PC-9 (cell line): Measurements from ENCODE around the gene HOXA4. TPM values are rescaled to one million over a fixed set of nuclear protein-coding genes. Genes with fewer than 3 reads are reported as not detected.

Experiments
- BruUV-seq: library from RNA; stranded (reverse); fragments of 400-500 nt; replicated peaks from 2 replicates; lab custom pipeline; 2021; lab: Mats Ljungman, UMichigan
- CTCF ChIA-PET: fragments of 300-600 bp; sonication (Branson Sonifier 250); formaldehyde crosslinking; loops from one replicate; lab custom pipeline; 2022; ENCODE audit warnings: antibody characterized with exemption; lab: Charles Lee
- POLR2A ChIA-PET: fragments of 300-600 bp; sonication (Branson Sonifier 250); formaldehyde crosslinking; loops from one replicate; lab custom pipeline; 2022; ENCODE audit warnings: antibody characterized with exemption; ENCODE audit not compliant: unreplicated experiment; lab: Charles Lee
- DNase-seq, 2 experiments: peaks; one replicate each; pipeline versions ENCODE4 v3.0.0 to v3.0.0-alpha.2; 2015 to 2022; ENCODE audit warnings: mixed read lengths in 1 of 2
- H2AFZ ChIP-seq: fragments of 200-600 bp; sonication (generic); 2 replicates; pipeline ENCODE4 v1.8.1; 2017; ENCODE audit warnings: antibody characterized with exemption
- H3F3A ChIP-seq: fragments of 200-600 bp; sonication (generic); 2 replicates; pipeline ENCODE4 v1.8.1; 2017; ENCODE audit warnings: antibody characterized with exemption, mild to moderate bottlenecking, low read depth; ENCODE audit not compliant: insufficient read depth
- H3K27ac ChIP-seq: fragments of 200-600 bp; sonication (generic); 2 replicates; pipeline ENCODE4 v1.6.1; 2016; ENCODE audit warnings: mixed run types
- H3K27me3 ChIP-seq: fragments of 200-600 bp; sonication (generic); 2 replicates; pipeline ENCODE4 v1.6.1; 2016; ENCODE audit warnings: low read depth, mixed run types; ENCODE audit not compliant: insufficient read depth
- H3K36me3 ChIP-seq: fragments of 200-600 bp; sonication (generic); 2 replicates; pipeline ENCODE4 v1.6.1; 2016; ENCODE audit warnings: low read depth, mixed run types
- H3K4me1 ChIP-seq: fragments of 200-600 bp; sonication (generic); replicated peaks from 2 replicates; pipeline ENCODE4 v1.6.1; 2016; ENCODE audit warnings: mixed run types; ENCODE audit not compliant: insufficient read depth
- H3K4me2 ChIP-seq: fragments of 200-600 bp; sonication (generic); 2 replicates; pipeline ENCODE4 v1.6.1; 2017; ENCODE audit warnings: mixed run types
- H3K4me3 ChIP-seq: fragments of 200-600 bp; sonication (generic); 2 replicates; pipeline ENCODE4 v1.6.1; 2016; ENCODE audit warnings: mixed run types
- H3K79me2 ChIP-seq: fragments of 200-600 bp; sonication (generic); 2 replicates; pipeline ENCODE4 v1.6.1; 2017; ENCODE audit warnings: low read depth, mixed run types
- H3K9me2 ChIP-seq: fragments of 200-600 bp; sonication (generic); 2 replicates; pipeline ENCODE4 v1.8.1; 2017; ENCODE audit warnings: mild to moderate bottlenecking; ENCODE audit not compliant: insufficient read depth
- H3K9me3 ChIP-seq: fragments of 200-600 bp; sonication (generic); 2 replicates; pipeline ENCODE4 v1.8.1; 2016; ENCODE audit warnings: low read depth; ENCODE audit not compliant: insufficient read depth
- H4K20me1 ChIP-seq: fragments of 200-600 bp; sonication (generic); 2 replicates; pipeline ENCODE4 v1.8.1; 2017; ENCODE audit not compliant: insufficient read depth
- CTCF ChIP-seq: fragments of 200-600 bp; sonication (generic); conservative IDR thresholded peaks from 2 replicates; pipeline ENCODE4 v1.6.1; 2017; ENCODE audit warnings: mixed run types, antibody characterized with exemption, mild to moderate bottlenecking, moderate library complexity
- EZH2 ChIP-seq: fragments of 200-600 bp; sonication (generic); IDR thresholded peaks from 2 replicates; pipeline ENCODE4 v1.8.0; 2017; ENCODE audit warnings: antibody characterized with exemption, low read depth
- intact Hi-C: fragments of 100-400 bp; cut with micrococcal nuclease; formaldehyde crosslinking; loops from one replicate; pipeline ENCODE4 v1.10.0; 2022; ENCODE audit not compliant: unreplicated experiment
- total RNA-seq: library from RNA; stranded (reverse); gene quantifications from 2 replicates; pipeline ENCODE4 v1.2.3, GENCODE V29; 2021

HOXA4 gene
- total RNA-seq, 1 experiment from 2014 or later, result not detected

GRCh38 chr7:27154369-27154768 is 23.8 kb upstream of the HOXA4 start:
- H3K9me2 ChIP-seq, result no peaks in the 10 kb centered on the region
- 0 out of 2 replicates have a peak, but pooled peaks cover 4% of the 10 kb centered on the region for H3K4me1 ChIP-seq

DNA sequence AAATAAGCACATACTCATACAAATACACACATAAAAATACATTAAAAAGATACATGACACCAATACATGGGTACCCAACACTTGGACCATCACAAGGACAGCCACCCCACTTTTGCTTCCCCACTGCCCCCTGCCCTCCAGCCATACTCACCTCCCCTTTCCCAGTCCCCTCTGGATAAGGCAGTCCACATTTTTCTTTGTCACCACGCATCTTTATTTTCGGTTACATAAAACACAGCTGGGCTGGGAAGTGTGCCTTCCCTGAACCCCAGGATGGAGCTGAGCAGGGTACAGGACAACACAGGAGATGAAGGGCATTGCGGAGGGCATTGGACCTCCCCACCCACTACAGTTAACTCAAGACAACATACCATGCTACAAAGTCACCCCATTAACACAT is 23.0 kb upstream of the HOXA4 start:
- H3K79me2 ChIP-seq, result no peaks in the 10 kb centered on the region
- no peak for TF ChIP-seq CTCF
- no peak for TF ChIP-seq EZH2
- H3K4me2 ChIP-seq, result no peak overlapping the region
- no peak overlapping the region for H3K27ac ChIP-seq
- BruUV-seq, result no TSS peak
- H3K9me3 ChIP-seq, result no peaks in the 10 kb centered on the region
- H3F3A ChIP-seq, result 0 out of 2 replicates have a peak, but pooled peaks cover 4% of the 10 kb centered on the region
- H3K4me1 ChIP-seq, result 0 out of 2 replicates have a peak, but pooled peaks cover 8% of the 10 kb centered on the region
- DNase-seq, result no peak
- POLR2A ChIA-PET, result no interaction called here
- intact Hi-C loops, result no loop called here
- H3K4me3 ChIP-seq, result no peak overlapping the region
- no peak overlapping the region for H2AFZ ChIP-seq
- H3K9me2 ChIP-seq, result no peaks in the 10 kb centered on the region
- no peaks in the 10 kb centered on the region for H3K36me3 ChIP-seq
- CTCF ChIA-PET, result no interaction called here
- H4K20me1 ChIP-seq, result no peaks in the 10 kb centered on the region
- no peaks in the 10 kb centered on the region for H3K27me3 ChIP-seq

More at GRCh38 chr7:27154369-27154768, 23.8 kb upstream of the HOXA4 start:
- H3K27ac ChIP-seq, result no peak overlapping the region
- no peak for TF ChIP-seq EZH2
- TF ChIP-seq CTCF, result no peak
- ChIA-PET POLR2A (no interaction called here), CTCF (no interaction called here)
- BruUV-seq, result no TSS peak
- DNase-seq, result no peak
- no peaks in the 10 kb centered on the region for H3K36me3 ChIP-seq
- H3F3A ChIP-seq, result no peaks in the 10 kb centered on the region
- H4K20me1 ChIP-seq, result no peaks in the 10 kb centered on the region
- H3K79me2 ChIP-seq, result no peaks in the 10 kb centered on the region
- intact Hi-C loops, result no loop called here
- no peak overlapping the region for H3K4me3 ChIP-seq
- no peak overlapping the region for H3K4me2 ChIP-seq
- no peaks in the 10 kb centered on the region for H3K9me3 ChIP-seq
- no peaks in the 10 kb centered on the region for H3K27me3 ChIP-seq
- H2AFZ ChIP-seq, result no peak overlapping the region

- 0 out of 2 replicates have a peak, but pooled peaks cover 11% of the 10 kb centered on the region for H3K4me1 ChIP-seq
- no peaks in the 10 kb centered on the region for H3K27me3 ChIP-seq
- no peak overlapping the region for H3K4me3 ChIP-seq
- CTCF ChIA-PET, result no interaction called here
- 0 out of 2 replicates have a peak, but pooled peaks cover 4% of the 10 kb centered on the region for H3F3A ChIP-seq
- H3K9me2 ChIP-seq, result no peaks in the 10 kb centered on the region
- H3K27ac ChIP-seq, result no peak overlapping the region
- H4K20me1 ChIP-seq, result no peaks in the 10 kb centered on the region
- no peaks in the 10 kb centered on the region for H3K79me2 ChIP-seq
- POLR2A ChIA-PET, result no interaction called here
- H3K4me2 ChIP-seq, result no peak overlapping the region
- BruUV-seq, result no TSS peak
- no peaks in the 10 kb centered on the region for H3K9me3 ChIP-seq
- intact Hi-C loops, result no loop called here
- TF ChIP-seq CTCF (no peak), EZH2 (no peak)
- no peak overlapping the region for H2AFZ ChIP-seq
- no peaks in the 10 kb centered on the region for H3K36me3 ChIP-seq
- DNase-seq, result no peak
These were observed 22.4 kb upstream of the HOXA4 start for GRCh38 chr7:27152816-27153442.
